Left ventricle myocardium inferior (tissue), 1 donor: Measurements from ENCODE around the gene PPP1R37. TPM values are rescaled to one million over a fixed set of nuclear protein-coding genes. Genes with fewer than 3 reads are reported as not detected.

ENCODE experiments used
- DNase-seq: peaks from one replicate; pipeline ENCODE4 v3.0.0-alpha.2; 2020
- H3K27ac ChIP-seq: fragments of 200-600 bp; replicated peaks from 2 replicates; pipeline ENCODE4 v1.8.0; 2021
- H3K27me3 ChIP-seq: fragments of 200-600 bp; 2 replicates; pipeline ENCODE4 v1.8.0; 2021; ENCODE audit warnings: low read depth
- H3K36me3 ChIP-seq: fragments of 200-600 bp; 2 replicates; pipeline ENCODE4 v1.8.0; 2021
- H3K4me1 ChIP-seq: fragments of 200-600 bp; 2 replicates; pipeline ENCODE4 v1.8.0; 2021
- H3K4me3 ChIP-seq: fragments of 200-600 bp; 2 replicates; pipeline ENCODE4 v1.8.0; 2021; ENCODE audit warnings: mild to moderate bottlenecking, moderate library complexity
- H3K9me3 ChIP-seq: fragments of 200-600 bp; replicated peaks from 2 replicates; pipeline ENCODE4 v1.8.0; 2021
- intact Hi-C: fragments of 100-400 bp; cut with micrococcal nuclease; formaldehyde crosslinking; loops from one replicate; pipeline ENCODE4 v1.11.0; 2022
- total RNA-seq: library from RNA; stranded (reverse); fragmentation: NEBNext Ultra II Directional; extraction: Animal tissue kit (Norgen Biotek cat#: 25700); gene quantifications from one replicate; pipeline ENCODE4 v1.2.1, GENCODE V29; 2021
- TF ChIP-seq, protein P1 (sequence below): fragments of 200-600 bp; IDR thresholded peaks from 2 replicates; pipeline ENCODE4 v1.8.0; 2021; ENCODE audit warnings: antibody characterized with exemption, mild to moderate bottlenecking, borderline replicate concordance
- donor health status: DM: no; HTN: yes; CAD: no; lungs with severe emphysema.

Gene PPP1R37
- total RNA-seq, 1 donor from 2014 or later = 15.9 TPM

DNA sequence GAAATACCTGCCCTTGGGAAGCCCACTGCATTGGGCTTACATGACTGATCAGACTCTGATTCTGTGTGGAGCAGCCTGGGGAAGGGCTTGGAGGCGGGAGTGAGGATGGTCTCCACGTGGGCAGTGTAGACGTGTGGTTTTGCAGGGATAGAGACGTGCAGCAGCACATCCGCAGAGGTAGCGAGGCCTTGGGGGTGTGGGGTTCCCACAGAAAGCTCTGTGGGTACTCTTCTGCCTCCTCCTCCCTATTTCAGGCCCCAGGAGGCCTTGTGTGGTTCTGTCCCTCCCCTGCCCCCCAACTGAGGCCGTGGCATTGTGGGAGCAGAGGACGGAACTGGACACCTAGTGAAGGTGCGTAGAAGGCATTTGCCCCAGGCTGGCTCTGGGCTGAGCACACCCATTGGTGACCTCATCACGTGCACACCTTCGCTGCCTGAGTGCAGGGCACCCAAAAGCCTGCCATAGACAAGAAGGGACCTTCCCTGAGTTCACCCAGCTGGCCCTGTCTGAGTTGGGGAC is 28.9 kb downstream of the PPP1R37 start:
- Histone ChIP-seq H3K36me3 (peaks cover 3% of the 10 kb centered on the region), H3K4me3 (no peak overlapping the region), H3K27me3 (no peaks in the 10 kb centered on the region), H3K9me3 (no peaks in the 10 kb centered on the region), H3K27ac (no peak overlapping the region), H3K4me1 (peaks cover 24% of the 10 kb centered on the region)
- intact Hi-C loops = no loop called here
- TF ChIP-seq, protein P1, sequence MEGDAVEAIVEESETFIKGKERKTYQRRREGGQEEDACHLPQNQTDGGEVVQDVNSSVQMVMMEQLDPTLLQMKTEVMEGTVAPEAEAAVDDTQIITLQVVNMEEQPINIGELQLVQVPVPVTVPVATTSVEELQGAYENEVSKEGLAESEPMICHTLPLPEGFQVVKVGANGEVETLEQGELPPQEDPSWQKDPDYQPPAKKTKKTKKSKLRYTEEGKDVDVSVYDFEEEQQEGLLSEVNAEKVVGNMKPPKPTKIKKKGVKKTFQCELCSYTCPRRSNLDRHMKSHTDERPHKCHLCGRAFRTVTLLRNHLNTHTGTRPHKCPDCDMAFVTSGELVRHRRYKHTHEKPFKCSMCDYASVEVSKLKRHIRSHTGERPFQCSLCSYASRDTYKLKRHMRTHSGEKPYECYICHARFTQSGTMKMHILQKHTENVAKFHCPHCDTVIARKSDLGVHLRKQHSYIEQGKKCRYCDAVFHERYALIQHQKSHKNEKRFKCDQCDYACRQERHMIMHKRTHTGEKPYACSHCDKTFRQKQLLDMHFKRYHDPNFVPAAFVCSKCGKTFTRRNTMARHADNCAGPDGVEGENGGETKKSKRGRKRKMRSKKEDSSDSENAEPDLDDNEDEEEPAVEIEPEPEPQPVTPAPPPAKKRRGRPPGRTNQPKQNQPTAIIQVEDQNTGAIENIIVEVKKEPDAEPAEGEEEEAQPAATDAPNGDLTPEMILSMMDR = no peak
- DNase-seq = no peak

DNA sequence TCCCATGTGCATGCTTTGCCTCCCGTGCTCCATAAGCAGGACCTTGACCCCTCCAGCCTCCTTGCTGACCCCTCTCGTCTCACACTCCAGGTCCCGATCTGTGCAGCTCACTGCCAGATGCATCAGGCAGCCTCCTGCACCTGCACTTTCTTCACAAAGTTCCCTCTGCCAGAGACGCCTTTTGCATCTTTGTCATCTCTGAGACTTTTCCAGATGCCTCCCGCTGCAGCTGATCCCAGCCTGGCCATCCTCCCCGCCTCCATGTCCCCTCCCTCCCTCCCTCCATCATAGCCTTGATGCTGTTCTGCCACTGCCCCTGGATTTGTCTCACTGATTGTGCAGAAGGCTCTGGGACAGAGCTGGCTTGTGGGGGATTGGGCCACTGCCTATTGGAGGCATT is 29.9 kb downstream of the PPP1R37 start:
- no peak overlapping the region for H3K27ac ChIP-seq
- no peak overlapping the region for H3K4me3 ChIP-seq
- no peaks in the 10 kb centered on the region for H3K27me3 ChIP-seq
- no peak for DNase-seq
- peaks cover 15% of the 10 kb centered on the region for H3K4me1 ChIP-seq
- H3K9me3 ChIP-seq = no peaks in the 10 kb centered on the region
- H3K36me3 ChIP-seq = peaks cover 9% of the 10 kb centered on the region
- intact Hi-C loops = no loop called here
- TF ChIP-seq, protein P1 = no peak

DNA sequence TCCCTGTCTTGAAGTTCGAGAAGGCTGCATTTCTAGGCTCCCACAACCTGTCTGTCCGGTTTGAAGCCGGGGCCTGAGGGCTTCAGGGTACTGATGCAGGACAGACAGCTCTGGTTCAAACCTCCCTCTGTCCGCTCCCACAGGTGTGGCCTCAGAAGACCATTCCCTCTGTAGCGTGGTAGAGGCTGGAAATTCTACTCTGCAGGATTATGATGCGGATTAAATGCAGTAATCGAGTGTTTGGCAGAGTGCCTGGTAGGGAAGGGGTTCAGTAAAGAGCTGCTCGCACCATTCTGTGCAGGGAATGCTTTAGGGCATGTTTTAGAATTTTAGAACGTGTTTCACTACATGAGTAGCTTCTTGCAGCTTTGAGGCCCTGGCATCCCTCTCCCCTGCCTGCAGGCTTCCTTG is 30.5 kb downstream of the PPP1R37 start:
- TF ChIP-seq, protein P1 = no peak
- Histone ChIP-seq H3K27ac (no peak overlapping the region), H3K9me3 (no peaks in the 10 kb centered on the region), H3K36me3 (peaks cover 9% of the 10 kb centered on the region), H3K27me3 (no peaks in the 10 kb centered on the region), H3K4me1 (peaks cover 9% of the 10 kb centered on the region), H3K4me3 (no peak overlapping the region)
- DNase-seq = no peak
- intact Hi-C loops = no loop called here

DNA sequence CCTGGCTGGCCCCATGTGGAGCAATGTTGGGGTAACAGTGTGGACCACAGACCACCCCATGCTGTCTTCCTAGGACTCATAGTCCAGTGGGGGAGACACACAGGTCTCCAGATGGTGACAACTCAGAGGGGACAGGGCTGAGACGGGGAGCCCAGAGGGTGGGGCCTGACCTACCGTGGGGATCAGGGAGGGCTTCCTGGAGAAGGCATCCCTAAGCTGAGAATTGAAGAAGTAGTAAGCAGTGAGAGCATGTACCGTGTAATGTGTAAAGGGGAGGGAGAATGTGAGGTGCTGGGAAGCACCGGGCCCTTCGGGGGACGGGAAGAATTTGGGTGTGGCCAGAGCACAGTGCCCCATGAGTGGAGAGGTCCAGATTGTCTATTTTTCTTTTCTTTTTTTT is 31.0 kb downstream of the PPP1R37 start:
- intact Hi-C loops = no loop called here
- Histone ChIP-seq H3K27ac (no peak overlapping the region), H3K36me3 (peaks cover 14% of the 10 kb centered on the region), H3K4me3 (no peak overlapping the region), H3K4me1 (peaks cover 5% of the 10 kb centered on the region), H3K27me3 (no peaks in the 10 kb centered on the region), H3K9me3 (no peaks in the 10 kb centered on the region)
- no peak for DNase-seq
- TF ChIP-seq, protein P1 = no peak

DNA sequence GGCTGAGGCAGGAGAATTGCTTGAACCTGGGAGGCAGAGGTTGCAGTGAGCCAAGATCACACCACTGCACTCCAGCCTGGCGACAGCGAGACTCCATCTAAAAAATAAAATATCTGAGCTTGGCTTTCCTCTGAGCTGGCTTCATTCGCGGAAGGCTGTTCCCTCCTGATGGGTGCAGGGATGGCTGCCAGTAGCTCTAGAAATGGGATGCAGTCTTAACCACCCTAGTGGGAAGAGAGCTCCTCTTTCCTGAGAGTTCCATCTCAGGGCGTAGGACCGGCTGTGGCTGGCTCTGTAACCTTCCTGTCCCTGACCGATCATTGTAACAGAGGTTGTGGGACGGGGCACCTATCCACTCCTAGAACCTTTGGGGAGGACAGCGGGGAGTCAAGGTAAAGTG is 32.4 kb downstream of the PPP1R37 start:
- H3K4me3 ChIP-seq = no peak overlapping the region
- DNase-seq = no peak
- TF ChIP-seq, protein P1 = no peak
- H3K36me3 ChIP-seq = peaks cover 14% of the 10 kb centered on the region
- no peaks in the 10 kb centered on the region for H3K27me3 ChIP-seq
- H3K9me3 ChIP-seq = no peaks in the 10 kb centered on the region
- no peak overlapping the region for H3K27ac ChIP-seq
- intact Hi-C loops = no loop called here
- peaks cover 5% of the 10 kb centered on the region for H3K4me1 ChIP-seq
